Measurements from ENCODE around the gene C1orf52.
A peak's percentile ranks its signal among the peaks of the same experiment; 100 is the strongest.

C1orf52 gene

DNA sequence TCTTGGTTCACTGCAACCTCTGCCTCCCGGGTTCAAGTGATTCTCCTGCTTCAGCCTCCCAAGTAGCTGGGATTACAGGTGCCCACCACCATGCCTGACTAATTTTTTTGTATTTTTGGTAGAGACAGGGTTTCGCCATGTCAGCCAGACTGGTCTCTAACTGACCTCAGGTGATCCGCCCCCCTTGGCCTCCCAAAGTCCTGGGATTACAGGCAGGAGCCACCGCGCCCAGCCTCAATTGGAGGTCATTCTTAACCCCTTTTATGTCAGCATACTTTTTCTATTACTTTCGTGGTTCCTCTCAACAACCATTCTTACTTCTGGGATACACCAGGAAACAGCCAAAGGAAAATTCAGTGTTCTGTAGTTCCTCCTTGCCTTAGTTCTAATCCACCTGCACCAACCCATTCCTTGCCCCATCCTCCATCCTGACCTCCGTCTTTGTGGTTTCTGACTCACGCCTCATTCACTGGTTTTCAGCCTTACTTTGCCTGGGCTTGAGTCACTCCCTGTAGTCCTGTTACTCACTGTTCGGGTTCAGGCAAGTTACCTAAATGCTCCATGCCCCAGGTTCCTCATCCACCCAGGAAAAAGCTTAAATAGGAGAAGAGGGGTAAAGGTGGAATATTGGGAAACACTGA is 29.9 kb upstream of the C1orf52 start:
- no peak overlapping the region for H3K4me3 ChIP-seq (ENCODE audit: low read depth, low read length)
- peak; percentile 92 for DNase-seq (ENCODE audit: low read depth)

GRCh38 chr1:85284202-85284601 is 24.7 kb upstream of the C1orf52 start:
- no peak for TF ChIP-seq CTCF (conservative IDR thresholded peaks at IDR 0.05; ENCODE audit: low read depth, low read length)

More for the DNA sequence above, 29.9 kb upstream of the C1orf52 start:
- no peak for TF ChIP-seq CTCF (conservative IDR thresholded peaks at IDR 0.05; ENCODE audit: low read depth, low read length)

DNA sequence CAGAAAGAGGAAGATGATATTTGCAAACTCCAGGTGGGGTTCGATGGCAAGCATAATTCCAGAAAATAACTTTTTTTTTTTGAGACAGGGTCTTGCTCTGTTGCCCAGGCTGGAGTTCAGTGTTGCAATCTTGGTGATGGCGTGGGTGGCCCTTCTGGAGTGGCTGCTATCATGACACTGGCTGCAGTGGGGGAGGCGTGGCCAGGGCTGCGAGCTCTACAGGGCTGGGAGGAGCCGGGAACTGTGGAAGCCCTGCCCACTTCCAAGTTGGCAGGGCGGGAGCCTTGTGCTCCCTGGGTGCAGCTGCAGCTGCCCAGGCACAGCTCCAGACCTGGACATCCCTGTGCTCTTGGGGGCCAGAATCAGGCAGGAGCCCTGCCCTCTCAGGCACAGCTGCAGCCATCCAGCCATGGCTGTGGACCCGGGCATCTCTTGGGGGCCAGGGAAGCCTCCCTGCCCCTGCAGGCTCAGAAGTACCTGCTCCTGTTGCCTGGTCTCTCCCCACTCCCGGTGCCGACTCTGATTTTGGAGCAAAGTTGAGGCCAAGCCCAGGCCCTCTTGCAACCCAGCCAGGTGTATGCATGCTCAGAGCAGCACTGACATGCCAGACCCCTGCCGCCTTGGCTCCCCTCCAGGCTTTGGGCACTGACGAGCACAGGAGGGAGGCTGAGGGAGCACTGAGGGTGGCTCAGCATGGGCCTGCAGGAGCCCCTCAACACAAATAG is 24.2 kb upstream of the C1orf52 start:
- no peak overlapping the region for H3K4me3 ChIP-seq (ENCODE audit: low read depth, low read length)
- no peak for DNase-seq (ENCODE audit: low read depth)
- TF ChIP-seq CTCF (conservative IDR thresholded peaks at IDR 0.05; ENCODE audit: low read depth, low read length) = no peak

More at GRCh38 chr1:85284202-85284601, 24.7 kb upstream of the C1orf52 start:
- H3K4me3 ChIP-seq (ENCODE audit: low read depth, low read length) = no peak overlapping the region
- DNase-seq (ENCODE audit: low read depth) = no peak

DNA sequence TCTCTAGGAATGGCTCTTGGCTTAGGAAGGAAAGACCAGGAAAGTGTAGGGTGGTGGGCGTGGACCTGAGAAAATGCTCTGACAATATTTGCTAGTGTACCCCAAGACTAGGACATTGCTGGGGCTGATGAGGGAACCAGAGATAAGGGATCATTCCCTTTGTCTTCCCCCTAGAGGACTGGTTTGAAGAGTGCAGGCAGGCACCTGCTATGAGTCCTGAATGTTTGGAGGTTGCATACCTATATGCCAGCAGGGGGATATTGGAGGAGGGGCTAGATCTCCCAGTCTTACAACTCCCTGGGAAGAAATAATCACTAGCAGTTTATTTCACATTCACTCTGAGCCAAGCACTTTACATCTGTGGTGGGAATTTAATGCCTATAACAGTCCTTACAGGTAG is 23.0 kb upstream of the C1orf52 start:
- no peak for TF ChIP-seq CTCF (conservative IDR thresholded peaks at IDR 0.05; ENCODE audit: low read depth, low read length)
- no peak for DNase-seq (ENCODE audit: low read depth)
- no peak overlapping the region for H3K4me3 ChIP-seq (ENCODE audit: low read depth, low read length)

GRCh38 chr1:85280636-85281035 is 21.2 kb upstream of the C1orf52 start:
- no peak overlapping the region for H3K4me3 ChIP-seq (ENCODE audit: low read depth, low read length)
- no peak for TF ChIP-seq CTCF (conservative IDR thresholded peaks at IDR 0.05; ENCODE audit: low read depth, low read length)
- no peak for DNase-seq (ENCODE audit: low read depth)

DNA sequence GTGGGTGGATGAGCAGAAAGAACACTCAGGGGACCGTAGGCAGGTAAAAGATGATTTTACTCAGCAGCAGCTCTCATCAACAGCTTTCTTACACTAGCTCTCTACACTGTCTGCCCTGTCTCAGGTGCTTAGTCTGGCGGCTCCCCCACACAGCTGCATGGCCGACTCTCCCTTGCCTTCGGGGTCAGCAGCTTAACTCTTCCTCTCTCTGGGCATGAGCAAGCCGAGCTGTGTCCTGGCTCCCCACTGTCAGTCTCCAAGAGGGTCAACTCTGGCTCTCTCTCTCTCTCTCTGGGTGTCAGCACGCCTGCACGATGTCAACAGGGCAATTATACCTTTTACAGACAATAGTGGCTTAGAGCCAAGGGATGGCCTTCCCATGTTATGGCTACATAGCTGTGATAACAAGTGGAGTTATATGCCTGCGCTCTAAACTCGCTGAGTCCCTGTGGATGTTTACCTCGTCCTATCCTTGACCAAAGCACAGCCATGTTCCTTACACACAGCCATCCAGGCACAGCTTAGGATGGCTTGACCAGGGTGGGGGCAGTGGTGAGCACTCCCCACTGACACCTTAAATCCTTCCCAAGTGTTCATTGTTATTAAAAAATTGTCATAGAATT is 20.1 kb upstream of the C1orf52 start:
- peak overlapping the region; percentile 43 for H3K4me3 ChIP-seq (ENCODE audit: low read depth, low read length)
- DNase-seq (ENCODE audit: low read depth) = no peak
- TF ChIP-seq CTCF (conservative IDR thresholded peaks at IDR 0.05; ENCODE audit: low read depth, low read length) = no peak

All from choroid plexus epithelial cell (primary cell).